Kidney (tissue), 14 donors: ENCODE data around the gene GPR183. TPM values are rescaled to one million over a fixed set of nuclear protein-coding genes. Genes with fewer than 3 reads are reported as not detected.

Experiments used
- DNase-seq, 5 donors: peaks; one replicate each; pipeline ENCODE4 v3.0.0-alpha.2; 2013 to 2020
- FAIRE-seq: peaks from 2 replicates; lab custom pipeline; 2012; peaks lifted over from hg19 to GRCh38; lab: Jason Lieb, UNC
- H3K27ac ChIP-seq, 2 donors: one replicate each; pipeline ENCODE4 v1.7.0; 2013; ENCODE audit warnings: low read depth in 2 of 2, low read length in 2 of 2, inconsistent platforms in 1 of 2
- H3K27me3 ChIP-seq: one replicate; pipeline ENCODE4 v1.7.1; 2013; ENCODE audit warnings: low read length, inconsistent platforms; ENCODE audit not compliant: control insufficient read depth, insufficient read depth
- H3K36me3 ChIP-seq, 3 donors: one replicate each; pipeline versions ENCODE4 v1.7.0 to v1.7.1; 2013; ENCODE audit warnings: low read length in 3 of 3, control low read depth in 1 of 3, inconsistent platforms in 1 of 3; ENCODE audit not compliant: insufficient read depth in 3 of 3, control insufficient read depth in 2 of 3
- H3K4me1 ChIP-seq, 3 donors: one replicate each; pipeline versions ENCODE4 v1.7.0 to v1.7.1; 2013; ENCODE audit warnings: low read length in 3 of 3, inconsistent platforms in 1 of 3, low read depth in 1 of 3; ENCODE audit not compliant: control insufficient read depth in 2 of 3, insufficient read depth in 2 of 3
- H3K4me3 ChIP-seq, 3 donors: one replicate each; pipeline versions ENCODE4 v1.7.0 to v1.8.1; 2013; ENCODE audit warnings: low read length in 3 of 3, control low read depth in 1 of 3, inconsistent platforms in 1 of 3
- H3K9ac ChIP-seq, 3 donors: one replicate each; pipeline versions ENCODE4 v1.7.0 to v1.7.1; 2013; ENCODE audit warnings: low read length in 3 of 3, control low read depth in 1 of 3, inconsistent platforms in 1 of 3
- H3K9me3 ChIP-seq, 3 donors: one replicate each; pipeline versions ENCODE4 v1.7.0 to v1.7.1; 2013; ENCODE audit warnings: low read length in 3 of 3, control low read depth in 1 of 3, inconsistent platforms in 1 of 3; ENCODE audit not compliant: control insufficient read depth in 2 of 3, insufficient read depth in 1 of 3
- intact Hi-C: fragments of 100-400 bp; cut with DNase I; formaldehyde crosslinking; loops from one replicate; pipeline ENCODE4 v1.11.1; 2022
- polyA plus RNA-seq: library from polyadenylated mRNA; stranded (reverse); fragments of 350-450 nt; fragmentation: Illumina TruSeq; extraction: RNeasy Lipid Tissue Mini Kit (QIAGEN cat#74804); gene quantifications from one replicate; pipeline ENCODE4 v1.2.3, GENCODE V29; 2014; ENCODE audit warnings: low read depth, low replicate concordance; ENCODE audit not compliant: insufficient read depth
- total RNA-seq: library from RNA; stranded (reverse); fragmentation: NEBNext Ultra II Directional; extraction: Animal tissue kit (Norgen Biotek cat#: 25700); gene quantifications from one replicate; pipeline ENCODE4 v1.2.1, GENCODE V29; 2021
- TF ChIP-seq, protein P1 (sequence below): IDR thresholded peaks from 3 replicates; pipeline ENCODE4 v1.5.1; 2012; ENCODE audit warnings: mild to moderate bottlenecking, moderate library complexity, borderline replicate concordance; ENCODE audit not compliant: insufficient read depth; ENCODE audit errors: extremely low read depth
- donor health status: control.
- donor health status: control.
- donor health status: control.
- donor health status: control.
- donor health status: control.
- donor health status: DM: yes; HTN: yes; CAD: no.
- donor health status: Normal renal cell carcinoma (clear cell type).

Gene GPR183
- total and polyA plus RNA-seq, 2 donors from 2014 or later: 1.7 to 11.8 TPM

DNA sequence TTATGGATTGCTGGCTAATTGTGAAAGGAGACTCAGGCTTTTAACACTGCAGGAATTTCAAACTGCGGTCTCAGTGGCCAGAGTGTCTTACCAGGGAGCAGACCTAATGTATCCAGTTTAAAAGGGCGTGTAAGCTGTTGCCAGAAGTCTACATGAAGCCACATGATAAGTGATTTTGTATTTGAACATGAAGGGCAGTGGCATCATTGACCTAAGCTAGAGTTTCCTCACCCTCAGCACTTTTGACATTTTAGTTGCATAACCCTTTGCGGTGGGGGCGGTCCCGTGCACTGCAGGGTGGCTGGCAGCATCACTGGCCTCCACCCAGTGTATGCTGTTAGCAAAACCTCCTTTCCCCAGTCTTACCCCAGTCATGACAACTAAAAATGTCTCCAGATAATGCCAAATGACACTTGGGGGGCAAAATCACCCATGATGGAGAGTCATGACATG lies 25.4 kb downstream of the GPR183 start:
- intact Hi-C loops: no loop called here
- peaks cover 0 to 2% (median 0%) of the 10 kb centered on the region in 3 donors for H3K36me3 ChIP-seq
- H3K4me3 ChIP-seq: no peak overlapping the region
- H3K4me1 ChIP-seq: peaks cover 0 to 7% (median 4%) of the 10 kb centered on the region in 3 donors
- TF ChIP-seq, protein P1, sequence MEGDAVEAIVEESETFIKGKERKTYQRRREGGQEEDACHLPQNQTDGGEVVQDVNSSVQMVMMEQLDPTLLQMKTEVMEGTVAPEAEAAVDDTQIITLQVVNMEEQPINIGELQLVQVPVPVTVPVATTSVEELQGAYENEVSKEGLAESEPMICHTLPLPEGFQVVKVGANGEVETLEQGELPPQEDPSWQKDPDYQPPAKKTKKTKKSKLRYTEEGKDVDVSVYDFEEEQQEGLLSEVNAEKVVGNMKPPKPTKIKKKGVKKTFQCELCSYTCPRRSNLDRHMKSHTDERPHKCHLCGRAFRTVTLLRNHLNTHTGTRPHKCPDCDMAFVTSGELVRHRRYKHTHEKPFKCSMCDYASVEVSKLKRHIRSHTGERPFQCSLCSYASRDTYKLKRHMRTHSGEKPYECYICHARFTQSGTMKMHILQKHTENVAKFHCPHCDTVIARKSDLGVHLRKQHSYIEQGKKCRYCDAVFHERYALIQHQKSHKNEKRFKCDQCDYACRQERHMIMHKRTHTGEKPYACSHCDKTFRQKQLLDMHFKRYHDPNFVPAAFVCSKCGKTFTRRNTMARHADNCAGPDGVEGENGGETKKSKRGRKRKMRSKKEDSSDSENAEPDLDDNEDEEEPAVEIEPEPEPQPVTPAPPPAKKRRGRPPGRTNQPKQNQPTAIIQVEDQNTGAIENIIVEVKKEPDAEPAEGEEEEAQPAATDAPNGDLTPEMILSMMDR: no peak
- no peak for DNase-seq
- no peak for FAIRE-seq
- H3K9ac ChIP-seq: no peak overlapping the region
- H3K9me3 ChIP-seq: no peaks in the 10 kb centered on the region
- H3K27me3 ChIP-seq: no peaks in the 10 kb centered on the region
- H3K27ac ChIP-seq: peak overlapping the region in 1 of 2 donors; percentile 26

DNA sequence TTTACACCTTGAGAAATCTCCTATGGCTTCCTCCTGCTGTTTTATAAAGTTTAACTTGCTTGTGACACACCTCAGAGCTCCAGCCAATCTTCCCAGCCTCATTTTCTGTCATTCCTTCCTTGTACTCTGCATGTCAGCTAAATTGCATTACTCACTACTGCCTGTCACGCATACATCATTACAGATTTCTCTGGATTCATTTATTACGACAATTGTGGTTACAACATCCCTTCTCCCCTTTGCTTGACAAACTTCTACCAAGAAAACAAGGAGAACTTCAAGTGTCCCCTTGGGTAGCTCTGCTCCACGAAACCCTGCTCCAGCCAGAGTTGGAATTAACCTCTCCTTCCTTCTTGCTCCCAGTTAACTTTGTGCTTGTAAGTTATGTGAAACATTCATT lies 27.0 kb downstream of the GPR183 start:
- Histone ChIP-seq H3K4me1 (peaks cover 0 to 4% (median 0%) of the 10 kb centered on the region in 3 donors), H3K4me3 (no peak overlapping the region), H3K9me3 (no peaks in the 10 kb centered on the region), H3K9ac (no peak overlapping the region), H3K27me3 (no peaks in the 10 kb centered on the region), H3K27ac (peak overlapping the region; percentile 11 to 26), H3K36me3 (peaks cover 0 to 2% (median 0%) of the 10 kb centered on the region in 3 donors)
- peak in 2 of 5 donors; percentile 33 to 44 for DNase-seq
- intact Hi-C loops: no loop called here
- TF ChIP-seq, protein P1: no peak
- FAIRE-seq: no peak

DNA sequence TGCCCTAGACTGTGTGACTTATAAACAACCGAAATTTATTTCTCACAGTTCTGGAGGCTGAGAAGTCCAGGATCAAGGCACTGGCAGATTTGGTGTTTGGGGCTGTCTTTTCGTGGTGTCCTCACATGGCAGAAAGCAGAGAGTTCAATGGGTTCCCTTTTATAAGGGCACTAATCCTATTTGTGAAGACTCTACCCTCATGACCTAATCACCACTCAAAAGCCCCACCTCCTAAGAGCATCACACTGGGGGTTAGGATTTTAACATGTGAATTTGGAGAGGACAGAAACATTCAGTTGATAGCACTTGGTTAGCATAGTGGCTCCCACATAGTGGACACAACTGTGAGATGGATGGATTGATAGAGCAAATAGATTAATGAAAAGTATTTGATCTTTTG lies 27.6 kb downstream of the GPR183 start:
- no peak overlapping the region for H3K27ac ChIP-seq
- H3K9me3 ChIP-seq: no peaks in the 10 kb centered on the region
- H3K36me3 ChIP-seq: peaks cover 0 to 2% (median 0%) of the 10 kb centered on the region in 3 donors
- DNase-seq: no peak
- no peak overlapping the region for H3K9ac ChIP-seq
- no peaks in the 10 kb centered on the region for H3K27me3 ChIP-seq
- FAIRE-seq: no peak
- H3K4me1 ChIP-seq: peaks cover 0 to 6% (median 0%) of the 10 kb centered on the region in 3 donors
- intact Hi-C loops: no loop called here
- TF ChIP-seq, protein P1: no peak
- H3K4me3 ChIP-seq: no peak overlapping the region

DNA sequence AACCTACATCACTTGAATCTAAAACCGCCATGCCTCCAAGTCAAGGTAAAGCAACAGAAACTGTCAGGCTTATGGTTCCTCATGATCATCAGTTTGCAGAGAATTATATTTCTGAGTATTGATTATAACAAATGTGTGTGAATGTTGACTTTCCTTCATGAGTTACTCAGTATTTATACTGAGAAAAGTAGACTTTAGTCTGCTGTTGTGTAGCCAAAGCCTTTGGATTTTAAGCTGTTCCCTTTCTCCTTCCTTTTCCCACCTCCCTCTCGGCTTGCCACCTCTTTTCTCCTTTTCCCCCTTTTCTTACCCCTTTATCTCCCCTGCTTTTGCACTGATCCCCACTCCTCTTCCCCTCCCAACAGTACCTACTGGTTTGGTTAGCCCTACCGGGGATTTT lies 28.4 kb downstream of the GPR183 start:
- no peak overlapping the region for H3K4me3 ChIP-seq
- intact Hi-C loops: no loop called here
- no peaks in the 10 kb centered on the region for H3K27me3 ChIP-seq
- no peak overlapping the region for H3K27ac ChIP-seq
- no peak for DNase-seq
- H3K9me3 ChIP-seq: no peaks in the 10 kb centered on the region
- TF ChIP-seq, protein P1: no peak
- no peak overlapping the region for H3K9ac ChIP-seq
- FAIRE-seq: no peak
- peaks cover 0 to 2% (median 0%) of the 10 kb centered on the region in 3 donors for H3K36me3 ChIP-seq
- H3K4me1 ChIP-seq: peaks cover 0 to 6% (median 0%) of the 10 kb centered on the region in 3 donors
